GM12878 (cell line): ENCODE data around the gene PPP1CA. TPM values are rescaled to one million over a fixed set of nuclear protein-coding genes. Genes with fewer than 3 reads are reported as not detected.

Source experiments
- ATAC-seq: fragments of 200-7000 bp; cut with Tn5 transposase; 3 replicates; pipeline ENCODE4 v1.9.1; 2020; ENCODE audit warnings: mild to moderate bottlenecking, moderate library complexity
- BruUV-seq: library from RNA; stranded (reverse); fragments of 400-500 nt; replicated peaks from 2 replicates; lab custom pipeline; 2021; lab: Mats Ljungman, UMichigan
- CTCF ChIA-PET: fragments of 300-600 bp; sonication (Branson Sonifier 250); formaldehyde crosslinking; extraction: SDS; loops from one replicate; lab custom pipeline; 2021; ENCODE audit warnings: inconsistent platforms; lab: Yijun Ruan, JAX
- POLR2A ChIA-PET: fragments of 350-600 bp; formaldehyde crosslinking; extraction: SDS; loops from one replicate; lab custom pipeline; 2021; ENCODE audit warnings: inconsistent platforms; lab: Charles Lee
- RAD21 ChIA-PET: fragments of 300-600 bp; sonication (Branson Sonifier 250); formaldehyde crosslinking; loops from one replicate; lab custom pipeline; 2023; ENCODE audit warnings: antibody characterized with exemption; ENCODE audit not compliant: unreplicated experiment; lab: Charles Lee
- SMC1A ChIA-PET: fragments of 300-600 bp; sonication (Branson Sonifier 250); formaldehyde crosslinking; loops from one replicate; lab custom pipeline; 2023; ENCODE audit not compliant: unreplicated experiment, uncharacterized antibody; lab: Charles Lee
- DNase-seq: peaks from one replicate; pipeline ENCODE4 v3.0.0-alpha.2; 2011; ENCODE audit warnings: low read depth, low spot score
- FAIRE-seq: peaks from 3 replicates; lab custom pipeline; 2011; peaks lifted over from hg19 to GRCh38; lab: Jason Lieb, UNC
- H2AFZ ChIP-seq: 2 replicates; pipeline ENCODE4 v1.6.0; 2011; ENCODE audit warnings: low read depth, low read length, control low read depth; ENCODE audit not compliant: control insufficient read depth
- H3K27ac ChIP-seq: 2 replicates; pipeline ENCODE4 v1.5.1; 2011; ENCODE audit warnings: control low read depth; ENCODE audit not compliant: control insufficient read depth, insufficient read depth
- H3K27me3 ChIP-seq, 2 experiments: replicated peaks in 1 of 2; 2 replicates each; pipeline versions ENCODE4 v1.6.0 to v1.6.1; 2011; ENCODE audit warnings: low read length in 1 of 2; ENCODE audit not compliant: control insufficient read depth in 2 of 2, insufficient read depth in 2 of 2
- H3K36me3 ChIP-seq, 2 experiments: 2 replicates each; pipeline ENCODE4 v1.5.1; 2011; ENCODE audit warnings: low read length in 1 of 2; ENCODE audit not compliant: control insufficient read depth in 2 of 2, insufficient read depth in 2 of 2
- H3K4me1 ChIP-seq: 2 replicates; pipeline ENCODE4 v1.6.1; 2011; ENCODE audit warnings: mild to moderate bottlenecking, low read length, moderate library complexity, mixed read lengths; ENCODE audit not compliant: control insufficient read depth, insufficient read depth
- H3K4me2 ChIP-seq: 2 replicates; pipeline ENCODE4 v1.6.0; 2011; ENCODE audit warnings: control low read depth; ENCODE audit not compliant: control insufficient read depth, insufficient read depth
- H3K4me3 ChIP-seq: fragments of 200-600 bp; sonication (generic); 2 replicates; pipeline ENCODE4 v1.5.1; 2016
- H3K79me2 ChIP-seq: 2 replicates; pipeline ENCODE4 v1.6.0; 2011; ENCODE audit warnings: low read length; ENCODE audit not compliant: control insufficient read depth, insufficient read depth
- H3K9ac ChIP-seq: 2 replicates; pipeline ENCODE4 v1.8.0; 2011; ENCODE audit warnings: low read length, control low read depth, mixed read lengths; ENCODE audit not compliant: control insufficient read depth, insufficient read depth
- H3K9me3 ChIP-seq: replicated peaks from 3 replicates; pipeline ENCODE4 v1.5.1; 2011; ENCODE audit warnings: mild to moderate bottlenecking, low read length; ENCODE audit not compliant: control insufficient read depth, insufficient read depth
- H4K20me1 ChIP-seq: 2 replicates; pipeline ENCODE4 v1.6.0; 2011; ENCODE audit not compliant: control insufficient read depth, insufficient read depth
- ATF7 ChIP-seq: fragments of 450-650 bp; IDR thresholded peaks from 2 replicates; pipeline ENCODE4 v1.6.1; 2016; ENCODE audit warnings: low read depth, mild to moderate bottlenecking
- BACH1 ChIP-seq: fragments of 450-650 bp; IDR thresholded peaks from 2 replicates; pipeline ENCODE4 v1.6.1; 2017; ENCODE audit warnings: mild to moderate bottlenecking, borderline replicate concordance
- CHD2 ChIP-seq: IDR thresholded peaks from 2 replicates; pipeline ENCODE4 v1.6.1; 2011; ENCODE audit warnings: low read depth, low read length, improper control_type of control experiment, borderline replicate concordance
- IRF3 ChIP-seq: fragments of 450-650 bp; IDR thresholded peaks from 2 replicates; pipeline ENCODE4 v1.6.1; 2014; ENCODE audit warnings: mild to moderate bottlenecking
- MTA2 ChIP-seq: fragments of 450-650 bp; IDR thresholded peaks from 2 replicates; pipeline ENCODE4 v1.6.1; 2016; ENCODE audit warnings: low read depth, mild to moderate bottlenecking, moderate library complexity
- RELA ChIP-seq: fragments of 450-650 bp; IDR thresholded peaks from 2 replicates; pipeline ENCODE4 v1.8.0; 2014; ENCODE audit warnings: borderline replicate concordance; ENCODE audit not compliant: partially characterized antibody
- SMAD1 ChIP-seq: fragments of 450-650 bp; IDR thresholded peaks from 2 replicates; pipeline ENCODE4 v1.6.1; 2018; ENCODE audit warnings: mild to moderate bottlenecking, low read depth; ENCODE audit not compliant: partially characterized antibody
- TCF3 ChIP-seq: IDR thresholded peaks from 2 replicates; pipeline ENCODE4 v1.6.1; 2012; ENCODE audit warnings: low read depth, mild to moderate bottlenecking, low read length, borderline replicate concordance; ENCODE audit not compliant: insufficient read depth
- ZNF687 ChIP-seq: fragments of 450-650 bp; IDR thresholded peaks from 2 replicates; pipeline ENCODE4 v1.6.1; 2017; ENCODE audit warnings: mild to moderate bottlenecking, moderate library complexity
- WGBS: methylation state at CpG from one replicate; pipeline ENCODE4 v1.1.6; 2016; ENCODE audit warnings: low lambda C conversion rate; ENCODE audit not compliant: insufficient replicate concordance, insufficient coverage; ENCODE audit errors: missing lambda C conversion rate; 5-methylcytosine and 5-hydroxymethylcytosine counted together
- in situ Hi-C: fragments of 300-500 bp; cut with MboI; formaldehyde crosslinking; loops from 9 replicates; pipeline ENCODE4 v1.14.3; 2018; ENCODE audit warnings: mixed read lengths
- intact Hi-C: fragments of 100-400 bp; cut with micrococcal nuclease; formaldehyde crosslinking; loops from one replicate; pipeline ENCODE4 v1.14.2; 2022; ENCODE audit not compliant: unreplicated experiment
- polyA plus RNA-seq, 11 experiments: library from polyadenylated mRNA; depleted of rRNA in 4 of 11; unstranded in 6 of 11; stranded (reverse) in 5 of 11; fragments of >200 nt; fragmentation: Nextera tagmentation in 4 of 11; fragmentation: Illumina TruSeq in 1 of 11; extraction: Ambion mirVana in 4 of 11; extraction: Trizol in 1 of 11; gene quantifications; 1 replicate in 1 of 11; 2 replicates in 10 of 11; pipeline versions ENCODE4 v1.2.1 to v1.2.3, GENCODE V29; 2011 to 2016; ENCODE audit warnings: inconsistent platforms in 2 of 11, missing spikeins in 2 of 11, low read depth in 1 of 11
- total RNA-seq, 4 experiments: library from RNA; depleted of rRNA in 3 of 4; stranded (reverse); fragments of >200 nt in 3 of 4; fragmentation: Illumina TruSeq in 1 of 4; extraction: Trizol in 1 of 4; gene quantifications; 2 replicates each; pipeline versions ENCODE4 v1.2.1 to v1.2.3, GENCODE V29; 2013 to 2021
- TF ChIP-seq, protein P1 (sequence below): IDR thresholded peaks from 2 replicates; pipeline ENCODE4 v1.6.1; 2012; ENCODE audit warnings: mild to moderate bottlenecking, low read depth, low read length
- TF ChIP-seq, protein P2 (sequence below): fragments of 450-650 bp; IDR thresholded peaks from 2 replicates; pipeline ENCODE4 v1.6.1; 2017; ENCODE audit warnings: borderline replicate concordance

The PPP1CA gene
- total and polyA plus RNA-seq, 10 of the 15 experiments (the other 5 are each of a cell fraction or from before 2014, with no cell fraction given) = 26.4 to 458 (median 240) TPM

DNA sequence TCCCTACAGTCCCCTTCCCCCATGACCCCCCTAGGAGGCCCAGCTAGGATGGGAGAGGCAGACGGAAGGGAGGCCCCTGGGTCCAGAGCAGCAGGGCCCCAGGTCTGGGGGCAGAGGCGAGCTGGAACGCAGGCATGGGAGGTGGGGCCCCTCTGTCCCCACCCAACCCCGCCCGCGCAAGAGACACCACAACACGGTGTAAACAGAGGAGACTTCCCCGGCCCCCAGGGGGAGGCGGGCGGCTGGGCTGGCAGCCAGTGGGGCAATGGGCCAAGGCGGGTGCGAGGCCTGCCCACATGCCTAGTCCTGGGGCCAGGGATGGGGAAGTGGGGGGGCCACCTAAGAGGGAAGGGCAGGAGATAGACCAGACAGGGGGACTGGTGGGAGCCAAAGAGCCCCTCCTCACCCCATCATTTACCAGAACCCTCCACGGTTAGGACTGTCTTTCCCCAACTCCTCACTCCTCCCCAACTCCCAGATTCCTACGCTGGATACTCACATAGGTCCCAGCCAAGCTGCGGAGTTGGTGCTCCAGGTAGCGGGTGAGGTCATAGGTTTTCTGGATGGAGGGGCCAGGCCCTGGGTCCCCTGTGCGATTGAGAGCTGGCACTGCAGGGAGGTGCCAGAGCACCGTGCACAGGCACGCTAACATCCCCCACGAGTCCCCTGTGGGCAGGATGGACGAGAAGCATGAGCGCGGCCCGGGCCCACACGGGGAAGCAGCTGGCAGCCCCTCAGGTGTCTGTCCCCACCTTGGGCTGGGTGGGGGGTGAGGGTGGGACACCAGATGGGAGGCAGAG, 34.5 kb downstream of the PPP1CA start:
- Histone ChIP-seq H3K36me3 (no peaks in the 10 kb centered on the region), H3K27me3 (peaks cover 1 to 4% of the 10 kb centered on the region in 2 experiments; a peak in 3 of 4 replicates), H3K27ac (no peak overlapping the region), H3K9me3 (no peaks in the 10 kb centered on the region), H3K4me1 (peaks cover 18% of the 10 kb centered on the region), H3K79me2 (no peaks in the 10 kb centered on the region), H3K9ac (no peak overlapping the region), H3K4me2 (no peak overlapping the region), H4K20me1 (peaks cover 8% of the 10 kb centered on the region; the same call in 1 of the 2 replicates), H3K4me3 (no peak overlapping the region), H2AFZ (no peak overlapping the region)
- ChIA-PET SMC1A (interaction anchor here (21.3 kb wide), 1 partner anchor 11 kb away, joined by 646 read pairs; the partner anchor contains the start of gene POLD4), RAD21 (interaction anchor here (0.7 to 0.8 kb wide), 2 partner anchors 11 to 15 kb away, joined by 3 read pairs; no protein-coding TSS in a partner anchor), POLR2A (interaction anchor here (0.5 to 5.1 kb wide), 2 partner anchors 12 to 224 kb away, joined by 3 to 42 read pairs; partner anchors contain the start of gene POLD4), CTCF (interaction anchor here (25.5 to 26.2 kb wide), 2 partner anchors 6 to 13 kb away, joined by 1301 read pairs; partner anchors contain the start of genes CLCF1, POLD4 and RAD9A)
- in situ Hi-C loops = no loop called here
- TF ChIP-seq, protein P1, sequence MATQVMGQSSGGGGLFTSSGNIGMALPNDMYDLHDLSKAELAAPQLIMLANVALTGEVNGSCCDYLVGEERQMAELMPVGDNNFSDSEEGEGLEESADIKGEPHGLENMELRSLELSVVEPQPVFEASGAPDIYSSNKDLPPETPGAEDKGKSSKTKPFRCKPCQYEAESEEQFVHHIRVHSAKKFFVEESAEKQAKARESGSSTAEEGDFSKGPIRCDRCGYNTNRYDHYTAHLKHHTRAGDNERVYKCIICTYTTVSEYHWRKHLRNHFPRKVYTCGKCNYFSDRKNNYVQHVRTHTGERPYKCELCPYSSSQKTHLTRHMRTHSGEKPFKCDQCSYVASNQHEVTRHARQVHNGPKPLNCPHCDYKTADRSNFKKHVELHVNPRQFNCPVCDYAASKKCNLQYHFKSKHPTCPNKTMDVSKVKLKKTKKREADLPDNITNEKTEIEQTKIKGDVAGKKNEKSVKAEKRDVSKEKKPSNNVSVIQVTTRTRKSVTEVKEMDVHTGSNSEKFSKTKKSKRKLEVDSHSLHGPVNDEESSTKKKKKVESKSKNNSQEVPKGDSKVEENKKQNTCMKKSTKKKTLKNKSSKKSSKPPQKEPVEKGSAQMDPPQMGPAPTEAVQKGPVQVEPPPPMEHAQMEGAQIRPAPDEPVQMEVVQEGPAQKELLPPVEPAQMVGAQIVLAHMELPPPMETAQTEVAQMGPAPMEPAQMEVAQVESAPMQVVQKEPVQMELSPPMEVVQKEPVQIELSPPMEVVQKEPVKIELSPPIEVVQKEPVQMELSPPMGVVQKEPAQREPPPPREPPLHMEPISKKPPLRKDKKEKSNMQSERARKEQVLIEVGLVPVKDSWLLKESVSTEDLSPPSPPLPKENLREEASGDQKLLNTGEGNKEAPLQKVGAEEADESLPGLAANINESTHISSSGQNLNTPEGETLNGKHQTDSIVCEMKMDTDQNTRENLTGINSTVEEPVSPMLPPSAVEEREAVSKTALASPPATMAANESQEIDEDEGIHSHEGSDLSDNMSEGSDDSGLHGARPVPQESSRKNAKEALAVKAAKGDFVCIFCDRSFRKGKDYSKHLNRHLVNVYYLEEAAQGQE = no peak
- TF ChIP-seq MTA2 (no peak), RELA (no peak), SMAD1 (no peak), IRF3 (no peak), CHD2 (no peak), ATF7 (no peak), TCF3 (no peak), BACH1 (no peak), ZNF687 (no peak)
- TF ChIP-seq, protein P2, sequence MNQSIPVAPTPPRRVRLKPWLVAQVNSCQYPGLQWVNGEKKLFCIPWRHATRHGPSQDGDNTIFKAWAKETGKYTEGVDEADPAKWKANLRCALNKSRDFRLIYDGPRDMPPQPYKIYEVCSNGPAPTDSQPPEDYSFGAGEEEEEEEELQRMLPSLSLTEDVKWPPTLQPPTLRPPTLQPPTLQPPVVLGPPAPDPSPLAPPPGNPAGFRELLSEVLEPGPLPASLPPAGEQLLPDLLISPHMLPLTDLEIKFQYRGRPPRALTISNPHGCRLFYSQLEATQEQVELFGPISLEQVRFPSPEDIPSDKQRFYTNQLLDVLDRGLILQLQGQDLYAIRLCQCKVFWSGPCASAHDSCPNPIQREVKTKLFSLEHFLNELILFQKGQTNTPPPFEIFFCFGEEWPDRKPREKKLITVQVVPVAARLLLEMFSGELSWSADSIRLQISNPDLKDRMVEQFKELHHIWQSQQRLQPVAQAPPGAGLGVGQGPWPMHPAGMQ = no peak
- 85% methylated on average over 18 of the region's 25 CpGs for WGBS
- ATAC-seq = no peak
- intact Hi-C loops = no loop called here
- BruUV-seq = no TSS peak
- DNase-seq = no peak
- FAIRE-seq = no peak
